Bronchial epithelial cell (primary cell): ENCODE results near the gene MMAB. TPM values are rescaled to one million over a fixed set of nuclear protein-coding genes. Genes with fewer than 3 reads are reported as not detected.

Experiments
- DNase-seq: peaks from one replicate; pipeline ENCODE4 v3.0.0-alpha.2; 2010; ENCODE audit warnings: low read depth
- FAIRE-seq: peaks from 2 replicates; lab custom pipeline; 2011; peaks lifted over from hg19 to GRCh38; lab: Jason Lieb, UNC
- H3K27me3 ChIP-seq: 2 replicates; pipeline ENCODE4 v1.5.1; 2011; ENCODE audit warnings: low read length; ENCODE audit not compliant: control insufficient read depth, insufficient read depth
- H3K36me3 ChIP-seq: 2 replicates; pipeline ENCODE4 v1.5.1; 2011; ENCODE audit warnings: low read length; ENCODE audit not compliant: control insufficient read depth, insufficient read depth
- H3K4me3 ChIP-seq: 2 replicates; pipeline ENCODE4 v1.5.1; 2011; ENCODE audit warnings: mild to moderate bottlenecking, low read depth, low read length, control low read depth
- CTCF ChIP-seq: IDR thresholded peaks from 2 replicates; pipeline ENCODE4 v1.5.1; 2011; ENCODE audit warnings: mild to moderate bottlenecking, moderate library complexity, low read length, control low read depth, inconsistent platforms; ENCODE audit not compliant: insufficient read depth, severe bottlenecking
- total RNA-seq: library from RNA; depleted of rRNA; stranded (reverse); fragments of >200 nt; gene quantifications from 2 replicates; pipeline ENCODE4 v1.2.1, GENCODE V29; 2014

Gene MMAB
- total RNA-seq, 1 donor from 2014 or later, result 36.9 TPM

GRCh38 chr12:109523071-109523470 lies 50.2 kb downstream of the MMAB start:
- Histone ChIP-seq H3K27me3 (no peaks in the 10 kb centered on the region), H3K36me3 (peaks cover 34% of the 10 kb centered on the region), H3K4me3 (no peak overlapping the region)
- FAIRE-seq, result no peak
- no peak for DNase-seq
- TF ChIP-seq CTCF, result no peak

- H3K36me3 ChIP-seq, result peaks cover 30% of the 10 kb centered on the region
- FAIRE-seq, result no peak
- no peak for TF ChIP-seq CTCF
Observed at GRCh38 chr12:109521831-109522230, 51.5 kb downstream of the MMAB start.

GRCh38 chr12:109519787-109520186 lies 53.5 kb downstream of the MMAB start:
- no peaks in the 10 kb centered on the region for H3K27me3 ChIP-seq
- TF ChIP-seq CTCF, result no peak
- peaks cover 28% of the 10 kb centered on the region for H3K36me3 ChIP-seq
- DNase-seq (no peak), FAIRE-seq (peak; percentile 66)
- H3K4me3 ChIP-seq, result no peak overlapping the region

More at GRCh38 chr12:109521831-109522230, 51.5 kb downstream of the MMAB start:
- Histone ChIP-seq H3K4me3 (no peak overlapping the region), H3K27me3 (no peaks in the 10 kb centered on the region)
- no peak for DNase-seq

GRCh38 chr12:109518820-109519665 lies 54.3 kb downstream of the MMAB start:
- Histone ChIP-seq H3K27me3 (no peaks in the 10 kb centered on the region), H3K4me3 (no peak overlapping the region), H3K36me3 (peaks cover 22% of the 10 kb centered on the region)
- FAIRE-seq, result no peak
- TF ChIP-seq CTCF, result peak; percentile 82
- peak; percentile 74 for DNase-seq

- DNase-seq, result no peak
- FAIRE-seq, result peak; percentile 32
- no peak overlapping the region for H3K4me3 ChIP-seq
- H3K27me3 ChIP-seq, result no peaks in the 10 kb centered on the region
- H3K36me3 ChIP-seq, result peaks cover 14% of the 10 kb centered on the region
- no peak for TF ChIP-seq CTCF
Observed at GRCh38 chr12:109517619-109518018, 55.7 kb downstream of the MMAB start.
